HG03565 (cell line): Measurements from ENCODE around the gene HEPACAM2.

Source experiments
- ATAC-seq: cut with Tn5 transposase; IDR thresholded peaks from one replicate; pipeline ENCODE4 v1.9.1; 2021; ENCODE audit warnings: mild to moderate bottlenecking, moderate library complexity; ENCODE audit not compliant: unreplicated experiment

Gene HEPACAM2

DNA sequence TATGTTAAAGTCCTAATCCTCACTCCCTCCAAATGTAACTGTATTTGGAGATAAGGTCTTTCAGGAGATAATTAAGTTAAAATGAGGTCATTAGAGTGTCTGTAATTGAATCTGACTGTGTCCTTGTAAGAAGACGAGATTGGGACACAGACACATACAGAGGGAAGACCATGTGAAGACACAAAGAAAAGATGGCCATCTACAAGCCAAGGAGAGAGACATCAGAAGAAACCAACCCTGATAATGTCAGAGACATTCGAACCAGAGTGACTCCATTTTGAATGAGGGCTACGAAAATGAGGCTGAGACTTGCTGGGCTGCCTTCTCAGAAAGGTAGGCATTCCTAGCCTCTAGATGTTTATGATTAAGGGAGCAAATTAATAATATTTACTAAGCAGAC lies 77.5 kb downstream of the HEPACAM2 start:
- ATAC-seq: no peak

DNA sequence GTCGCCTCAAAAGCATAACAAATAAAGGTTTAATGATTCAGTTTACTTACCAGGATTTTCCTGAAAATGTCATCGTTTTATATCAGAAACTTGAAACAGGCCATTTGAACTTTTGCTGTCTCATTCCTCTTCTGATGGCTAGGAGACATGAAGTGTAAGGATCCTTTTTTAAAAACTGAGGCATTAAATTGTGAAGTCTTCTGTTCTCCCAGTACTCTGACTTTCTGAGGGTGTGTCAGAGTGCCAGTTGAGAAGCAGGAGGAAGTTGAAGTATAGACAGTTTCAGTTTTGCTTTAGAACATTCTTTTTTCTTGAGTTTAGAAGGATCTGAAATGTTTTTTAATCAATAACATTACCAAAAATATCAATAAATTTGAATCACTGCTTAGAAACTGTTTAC lies 78.1 kb downstream of the HEPACAM2 start, which contains the start of gene SAMD9L:
Gene SAMD9L, minus strand, starts transcription at position 242 of the 400 bp plus-strand sequence. CDS start 12,414 bp downstream, outside the sequence.
- peak; percentile 59 for ATAC-seq

DNA sequence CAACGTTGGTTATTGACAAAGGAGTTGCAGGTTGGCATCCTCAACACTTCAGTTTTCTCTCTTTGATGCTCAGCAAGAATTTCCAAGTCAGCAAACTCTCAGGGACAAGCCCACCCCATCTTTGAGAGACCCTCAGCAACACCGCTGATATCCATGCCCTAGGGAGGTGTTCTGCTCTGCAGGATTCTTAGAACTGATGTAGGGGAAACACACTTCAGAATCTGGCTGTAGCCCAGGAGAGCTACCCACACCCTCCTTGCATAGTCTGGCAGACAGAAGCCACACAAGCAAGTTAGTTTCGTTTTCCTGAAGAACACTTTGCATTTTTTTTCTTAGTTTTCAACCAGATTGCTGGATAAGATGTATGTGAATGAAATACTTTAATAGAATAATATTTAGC lies 78.9 kb downstream of the HEPACAM2 start:
- ATAC-seq: peak; percentile 71

DNA sequence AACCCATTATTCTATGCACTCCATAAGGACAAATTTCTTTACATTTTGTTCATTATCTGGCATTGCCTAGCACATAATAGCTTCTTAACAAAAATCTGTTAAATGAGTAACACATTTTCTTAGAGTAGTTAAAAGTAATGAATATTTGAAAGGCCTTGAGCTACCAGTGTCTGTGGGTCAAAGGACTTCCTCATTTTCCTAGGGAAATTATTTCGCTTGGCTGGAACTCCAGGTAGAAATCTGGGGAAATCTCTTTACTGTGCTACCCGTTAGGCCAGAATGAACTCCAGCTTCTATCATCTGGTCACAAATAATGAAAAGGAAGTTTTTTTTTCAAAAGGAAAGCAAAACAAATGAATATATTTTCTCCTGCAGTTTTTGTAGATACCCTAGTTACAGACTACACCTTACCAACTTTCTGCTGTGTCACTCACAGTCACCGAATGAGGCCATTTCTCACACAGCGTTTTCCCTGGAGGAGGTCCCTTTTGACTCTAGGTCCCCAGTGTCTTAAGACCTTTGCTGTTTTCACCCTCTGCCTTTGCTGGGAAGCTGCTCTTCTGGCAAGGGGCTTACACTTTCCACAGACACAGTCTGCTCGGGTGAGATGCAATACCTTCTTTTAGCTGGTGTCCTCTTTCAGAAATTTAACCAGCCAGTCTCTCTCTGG lies 79.7 kb downstream of the HEPACAM2 start:
- peak; percentile 29 for ATAC-seq

DNA sequence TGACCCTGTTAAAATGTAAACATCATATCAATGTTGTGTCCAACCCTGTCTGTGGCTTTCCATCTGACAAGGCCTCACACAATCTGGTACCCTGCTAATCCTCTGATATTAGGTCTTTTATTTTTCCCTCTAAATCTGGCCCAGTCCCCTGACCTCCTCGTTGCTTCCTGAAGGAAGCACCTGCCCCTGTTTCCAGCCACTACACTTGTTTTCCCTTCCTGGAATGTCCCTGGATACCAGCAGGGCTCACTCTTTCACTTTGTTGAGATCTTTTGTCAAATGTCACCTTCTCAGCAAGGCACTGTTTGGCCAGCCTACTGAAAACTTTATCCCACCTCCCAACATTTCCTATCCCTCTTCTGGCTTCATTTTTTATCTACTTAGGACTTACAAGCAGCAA lies 80.2 kb downstream of the HEPACAM2 start:
- ATAC-seq: no peak

DNA sequence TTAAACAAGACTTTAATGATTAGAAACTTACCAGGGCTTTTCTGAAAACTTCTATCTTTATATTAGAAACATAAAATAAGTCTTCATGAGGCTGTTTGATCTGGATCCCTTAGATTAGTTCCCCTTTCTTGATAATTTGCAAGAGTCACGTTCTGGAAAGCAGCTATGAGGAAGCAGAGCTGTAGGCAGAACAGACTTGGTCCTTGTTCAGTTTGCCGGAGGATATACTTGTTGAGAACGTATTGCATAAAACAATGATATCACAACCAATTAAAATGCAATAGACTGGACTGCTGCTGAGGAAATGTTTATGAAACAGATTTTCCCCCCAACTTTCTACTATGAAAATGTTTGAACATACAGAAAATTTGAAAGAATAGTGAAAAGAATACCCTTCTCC lies 80.9 kb downstream of the HEPACAM2 start:
- no peak for ATAC-seq

DNA sequence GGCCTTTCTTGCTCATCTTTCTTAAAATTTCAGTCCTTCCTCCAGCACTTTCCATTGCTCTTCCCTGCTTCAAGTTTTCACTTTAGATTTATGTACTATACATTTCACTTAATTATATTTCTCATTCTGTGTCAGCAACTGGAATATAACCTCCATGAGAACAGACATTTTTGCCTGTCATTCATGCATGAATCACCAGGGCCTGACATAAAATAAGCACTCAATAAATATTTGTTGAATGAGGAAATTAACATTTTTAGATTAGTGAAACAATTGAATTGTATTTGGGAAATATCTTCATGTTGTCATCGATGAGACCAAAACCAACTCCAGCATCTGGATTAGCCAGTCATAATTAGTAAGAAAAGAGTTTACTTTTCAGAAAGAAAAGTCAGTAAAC lies 84.1 kb downstream of the HEPACAM2 start:
- no peak for ATAC-seq

DNA sequence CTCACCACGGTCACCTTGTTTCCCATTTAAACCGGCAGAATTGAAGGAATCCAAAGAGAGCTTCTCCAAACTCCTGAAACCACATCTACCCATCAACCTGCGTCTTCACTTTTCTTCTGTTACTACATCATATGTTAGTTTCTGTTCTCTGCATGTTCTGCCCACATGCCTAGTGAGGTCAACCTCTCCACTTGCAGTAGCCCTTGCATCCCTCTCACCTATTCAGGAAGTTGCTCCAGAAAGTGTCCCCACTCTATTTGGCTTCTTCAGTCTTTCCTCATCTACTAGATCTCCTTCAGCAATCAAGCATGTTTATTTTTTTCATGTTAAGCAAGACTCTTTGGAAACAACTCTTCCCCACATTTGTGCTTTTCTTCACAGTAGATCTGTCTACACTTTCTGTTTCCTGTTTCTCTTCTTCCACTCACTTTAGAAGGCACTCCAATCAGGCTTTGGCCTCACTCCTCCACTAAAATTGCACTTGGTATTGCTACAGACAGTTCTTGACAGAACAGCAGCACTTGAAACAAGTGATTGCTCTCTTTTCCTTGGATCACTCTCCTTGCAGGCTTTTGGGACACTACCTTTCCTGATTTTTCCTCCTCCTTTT lies 85.6 kb downstream of the HEPACAM2 start:
- no peak for ATAC-seq

DNA sequence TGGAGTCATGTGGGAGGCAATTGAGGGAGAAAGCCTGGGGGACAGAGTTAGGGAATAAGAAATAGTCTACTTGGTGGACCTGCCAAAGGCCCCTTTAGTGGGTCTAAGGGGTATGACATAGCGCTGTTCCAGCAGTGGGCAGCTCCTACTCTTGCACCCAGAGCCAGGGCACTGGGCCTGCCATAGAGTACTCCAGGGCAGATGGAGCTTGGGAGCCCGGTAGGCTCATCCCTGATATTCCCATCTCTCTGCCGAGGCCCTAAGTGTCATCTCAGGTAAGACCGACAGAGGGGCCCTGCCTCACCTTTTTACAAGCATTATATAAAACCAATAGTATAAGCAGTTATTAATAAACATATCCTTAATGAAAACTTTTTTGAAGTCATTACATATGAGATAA lies 87.7 kb downstream of the HEPACAM2 start:
- ATAC-seq: no peak
